Prostate gland (tissue), 2 donors: ENCODE data around the gene CRYBB2. TPM values are rescaled to one million over a fixed set of nuclear protein-coding genes. Genes with fewer than 3 reads are reported as not detected.

Experiments
- DNase-seq: peaks from one replicate; pipeline ENCODE4 v3.0.0-alpha.2; 2019; ENCODE audit warnings: low spot score
- H3K27ac ChIP-seq, 2 donors: fragments of 200-600 bp; sonication (generic); 2 replicates each; pipeline ENCODE4 v1.5.1; 2017 to 2019
- H3K27me3 ChIP-seq: fragments of 200-600 bp; sonication (generic); replicated peaks from 2 replicates; pipeline ENCODE4 v1.5.1; 2019; ENCODE audit not compliant: insufficient read depth
- H3K36me3 ChIP-seq, 2 donors: fragments of 200-600 bp; sonication (generic); 1 replicate in 1 of 2; 2 replicates in 1 of 2; pipeline versions ENCODE4 v1.5.1 to v1.8.1; 2017 to 2019
- H3K4me1 ChIP-seq: fragments of 200-600 bp; sonication (generic); replicated peaks from 2 replicates; pipeline ENCODE4 v1.5.1; 2019
- H3K4me3 ChIP-seq, 2 donors: fragments of 200-600 bp; sonication (generic); 2 replicates each; pipeline ENCODE4 v1.5.1; 2017 to 2019
- H3K9me3 ChIP-seq: fragments of 200-600 bp; sonication (generic); 2 replicates; pipeline ENCODE4 v1.5.1; 2017
- CTCF ChIP-seq, 4 experiments: fragments of 200-600 bp in 2 of 4; fragments of 450-650 bp in 2 of 4; sonication (generic) in 2 of 4; IDR thresholded peaks; 1 replicate in 3 of 4; 2 replicates in 1 of 4; pipeline ENCODE4 v1.5.1; 2016 to 2019; ENCODE audit warnings: antibody characterized with exemption in 4 of 4, mild to moderate bottlenecking in 2 of 4, moderate library complexity in 2 of 4
- POLR2A ChIP-seq: fragments of 450-650 bp; IDR thresholded peaks from one replicate; pipeline ENCODE4 v1.6.1; 2016; ENCODE audit warnings: antibody characterized with exemption, mild to moderate bottlenecking
- POLR2AphosphoS5 ChIP-seq: sonication (generic); formaldehyde crosslinking; IDR thresholded peaks from one replicate; pipeline ENCODE4 v1.6.1; 2017; ENCODE audit warnings: antibody characterized with exemption
- WGBS: methylation state at CpG from one replicate; pipeline ENCODE4 v1.1.5; 2018; 5-methylcytosine and 5-hydroxymethylcytosine counted together
- intact Hi-C: fragments of 100-400 bp; cut with DNase I; formaldehyde crosslinking; loops from one replicate; pipeline ENCODE4 v1.14.2; 2022
- total RNA-seq, 2 donors: library from RNA; depleted of rRNA; stranded (reverse); fragments of >200 nt; gene quantifications; one replicate each; pipeline ENCODE4 v1.1.0, GENCODE V29; 2016

The CRYBB2 gene
- total RNA-seq: 1 to 10 TPM in 1 of 2 donors, not detected in 1; 1.9 TPM

GRCh38 chr22:25219211-25219689, at the start of gene CRYBB2:
CRYBB2 (plus strand) TSS chr22:25219639; CDS start chr22:25221430, 1,791 bp downstream.
- no peaks in the 10 kb centered on the region for H3K27me3 ChIP-seq
- H3K4me3 ChIP-seq: no peak within 1 kb of the TSS
- no peaks in the 10 kb centered on the region for H3K4me1 ChIP-seq
- intact Hi-C loops: no loop called here
- no peaks in the 10 kb centered on the region for H3K9me3 ChIP-seq
- no peak for DNase-seq
- H3K36me3 ChIP-seq: no peaks in the 10 kb centered on the region
- WGBS: 90% methylated on average over 18 of the region's 19 CpGs
- no peak within 1 kb of the TSS for H3K27ac ChIP-seq
- no peak for TF ChIP-seq POLR2A
- TF ChIP-seq CTCF (IDR thresholded peaks at IDR 0.05): no peak
- no peak for TF ChIP-seq POLR2AphosphoS5

- no peak for TF ChIP-seq CTCF (IDR thresholded peaks at IDR 0.05)
- TF ChIP-seq POLR2A: no peak
- no peak for TF ChIP-seq POLR2AphosphoS5
- 90% methylated on average over 16 of the region's 16 CpGs for WGBS
- H3K9me3 ChIP-seq: no peaks in the 10 kb centered on the region
- intact Hi-C loops: no loop called here
- H3K27me3 ChIP-seq: no peaks in the 10 kb centered on the region
- H3K4me1 ChIP-seq: no peaks in the 10 kb centered on the region
- no peak overlapping the region for H3K4me3 ChIP-seq
- DNase-seq: no peak
- peaks cover 0 to 10% of the 10 kb centered on the region in 2 donors for H3K36me3 ChIP-seq
- no peak overlapping the region for H3K27ac ChIP-seq
These were observed 48.9 kb upstream of the CRYBB2 start for GRCh38 chr22:25170426-25170980.

GRCh38 chr22:25172153-25172552, 47.3 kb upstream of the CRYBB2 start:
- intact Hi-C loops: no loop called here
- Histone ChIP-seq H3K4me1 (no peaks in the 10 kb centered on the region), H3K27ac (no peak overlapping the region), H3K9me3 (no peaks in the 10 kb centered on the region), H3K36me3 (peaks cover 0 to 10% of the 10 kb centered on the region in 2 donors), H3K4me3 (no peak overlapping the region), H3K27me3 (no peaks in the 10 kb centered on the region)
- peak; percentile 7 for TF ChIP-seq POLR2AphosphoS5
- no peak for TF ChIP-seq POLR2A
- TF ChIP-seq CTCF (IDR thresholded peaks at IDR 0.05): peak in 3 of 4 experiments; percentile 51 to 62 (median 51)
- 55% methylated on average over 5 of the region's 5 CpGs for WGBS
- DNase-seq: peak; percentile 35

GRCh38 chr22:25174156-25174887, 45.1 kb upstream of the CRYBB2 start:
- intact Hi-C loops: no loop called here
- TF ChIP-seq POLR2AphosphoS5 (no peak), POLR2A (no peak), CTCF (IDR thresholded peaks at IDR 0.05) (no peak)

More at GRCh38 chr22:25174156-25174887, 45.1 kb upstream of the CRYBB2 start:
- Histone ChIP-seq H3K36me3 (peaks cover 0 to 10% of the 10 kb centered on the region in 2 donors), H3K9me3 (no peaks in the 10 kb centered on the region), H3K4me3 (no peak overlapping the region), H3K27ac (no peak overlapping the region), H3K27me3 (no peaks in the 10 kb centered on the region), H3K4me1 (no peaks in the 10 kb centered on the region)
- 92% methylated on average over 13 of the region's 13 CpGs for WGBS
- DNase-seq: no peak
